Glomerular visceral epithelial cell (primary cell): Measurements from ENCODE around the gene ZBTB4.

Experiments used
- DNase-seq: peaks from one replicate; pipeline ENCODE4 v3.0.0-alpha.2; 2016; ENCODE audit errors: extremely low spot score

ZBTB4 gene

DNA sequence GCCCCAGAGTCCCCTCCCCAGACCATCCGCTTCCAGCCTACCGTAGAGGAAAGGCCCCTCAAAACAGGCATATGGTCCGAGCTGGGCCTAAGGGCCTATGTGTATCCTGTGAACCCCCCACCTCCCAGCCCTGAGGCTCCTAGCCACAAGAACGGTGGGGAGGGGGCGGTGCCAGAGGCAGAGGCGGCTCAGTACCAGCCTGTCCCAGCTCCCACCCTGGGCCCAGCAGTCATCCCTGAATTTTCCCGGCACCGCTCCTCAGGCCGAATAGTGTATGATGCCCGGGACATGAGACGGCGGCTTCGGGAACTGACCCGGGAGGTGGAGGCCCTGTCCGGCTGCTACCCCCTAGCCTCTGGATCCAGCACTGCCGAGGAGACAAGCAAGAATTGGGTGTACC is 58.2 kb downstream of the ZBTB4 start:
- DNase-seq, result no peak

DNA sequence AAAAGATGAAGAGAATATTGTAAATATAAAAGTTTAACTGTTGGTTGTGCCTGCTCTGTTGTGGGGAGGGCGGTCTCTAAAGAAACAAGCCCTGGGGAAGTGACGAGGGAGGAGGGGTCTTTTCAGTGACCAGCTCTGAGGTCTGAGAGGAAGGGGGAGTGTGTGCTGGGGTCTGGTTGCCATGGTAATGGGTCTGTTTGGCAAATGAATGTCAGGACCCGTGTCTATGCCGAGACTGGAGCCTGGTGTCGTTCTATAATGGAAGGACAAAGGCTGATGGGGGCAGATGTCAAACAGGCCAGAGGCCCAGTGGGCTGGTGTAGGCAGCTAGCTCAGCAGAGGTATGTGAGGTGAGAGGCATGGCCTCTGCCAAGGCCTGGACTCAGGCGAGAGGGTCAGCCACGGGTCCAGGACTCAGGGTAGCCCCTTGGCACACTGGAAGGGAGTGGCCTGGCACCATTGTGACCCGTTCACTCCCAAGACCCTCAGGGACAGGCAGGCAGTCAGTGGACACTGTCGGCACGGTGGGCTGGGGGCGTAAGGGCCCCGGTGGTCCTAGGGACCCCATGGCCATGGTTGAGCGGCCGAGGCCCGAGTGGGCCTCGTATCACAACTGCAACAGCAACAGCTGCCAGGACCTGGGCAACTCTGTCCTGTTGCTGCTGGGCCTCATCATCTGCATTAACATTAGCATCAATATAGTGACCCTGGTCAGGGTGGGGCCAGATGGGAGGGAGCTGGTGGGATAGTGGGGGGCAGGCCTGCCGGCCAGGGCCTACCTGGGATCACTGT is 59.4 kb downstream of the ZBTB4 start, which contains the start of gene SPEM1:
Gene SPEM1, plus strand, starts transcription at position 506 of the 792 bp plus-strand sequence. Its CDS starts 61 bp downstream, at position 567.
- DNase-seq, result no peak

DNA sequence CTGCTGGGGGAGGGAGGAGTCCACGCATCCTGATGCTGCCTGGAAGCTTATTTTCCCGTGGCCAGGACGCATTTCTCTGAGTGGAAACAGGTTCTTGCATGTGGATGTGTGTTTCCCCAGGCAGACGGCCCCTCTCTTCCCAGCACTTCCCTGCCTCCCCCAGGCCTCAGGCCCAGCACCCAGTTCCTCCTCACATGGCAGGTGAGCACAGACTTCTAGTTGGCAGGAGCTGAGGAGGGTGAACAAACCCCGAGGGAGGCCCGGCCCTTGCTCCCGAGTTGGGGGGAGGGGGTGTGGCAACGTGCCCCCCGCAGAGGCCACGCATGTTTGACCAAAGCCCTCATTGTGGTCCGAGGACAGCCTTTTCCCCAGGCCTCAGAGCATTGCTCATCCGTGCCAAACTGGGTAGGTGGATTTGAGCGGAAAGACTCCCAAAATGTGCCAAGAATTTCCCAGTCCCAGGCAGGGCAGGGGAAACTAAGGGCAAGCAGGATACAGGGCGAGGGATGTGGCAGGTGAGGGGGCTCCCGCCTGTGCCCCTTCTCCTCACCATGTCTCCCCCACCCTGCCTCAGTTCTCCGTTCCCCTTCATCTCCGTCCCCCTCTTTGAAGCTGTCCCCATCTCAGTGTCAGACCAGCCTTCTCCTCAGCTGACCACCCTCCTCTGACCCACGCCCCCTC is 60.8 kb downstream of the ZBTB4 start:
- DNase-seq, result no peak

DNA sequence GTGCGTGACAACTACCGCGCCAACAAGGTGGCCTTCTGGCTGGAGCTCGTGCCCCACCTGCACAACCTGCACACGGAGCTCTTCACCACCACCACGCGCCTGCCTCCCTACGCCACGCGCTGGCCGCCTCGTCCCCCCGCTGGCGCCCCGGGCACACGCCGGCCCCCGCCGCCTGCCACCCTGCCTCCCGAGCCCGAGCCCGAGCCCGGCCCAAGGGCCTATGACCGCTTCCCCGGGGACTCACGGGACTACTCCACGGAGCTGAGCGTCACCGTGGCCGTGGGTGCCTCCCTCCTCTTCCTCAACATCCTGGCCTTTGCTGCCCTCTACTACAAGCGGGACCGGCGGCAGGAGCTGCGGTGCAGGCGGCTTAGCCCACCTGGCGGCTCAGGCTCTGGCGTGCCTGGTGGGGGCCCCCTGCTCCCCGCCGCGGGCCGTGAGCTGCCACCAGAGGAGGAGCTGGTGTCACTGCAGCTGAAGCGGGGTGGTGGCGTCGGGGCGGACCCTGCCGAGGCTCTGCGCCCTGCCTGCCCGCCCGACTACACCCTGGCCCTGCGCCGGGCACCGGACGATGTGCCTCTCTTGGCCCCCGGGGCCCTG is 62.3 kb downstream of the ZBTB4 start:
- no peak for DNase-seq

DNA sequence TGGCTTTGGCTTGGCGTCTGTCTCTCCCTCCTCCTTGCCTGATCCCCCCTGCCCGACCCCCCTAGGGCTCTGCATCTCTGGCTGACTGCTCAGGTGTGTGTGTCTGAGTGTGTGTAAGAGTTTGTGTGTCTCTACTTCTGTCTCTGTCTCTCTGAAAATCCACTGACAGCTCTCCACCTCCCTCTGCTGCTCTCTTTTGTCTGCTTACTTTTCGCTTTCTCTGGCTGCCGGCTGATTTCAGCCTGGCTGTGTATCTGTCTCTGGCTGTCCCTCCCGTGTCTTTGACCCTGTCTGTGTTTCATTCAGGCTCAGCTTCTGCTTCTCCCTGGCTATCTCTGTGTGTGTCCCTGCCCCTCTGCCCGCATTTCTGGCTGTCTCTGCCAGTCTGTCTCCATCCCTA is 63.1 kb downstream of the ZBTB4 start:
- no peak for DNase-seq

DNA sequence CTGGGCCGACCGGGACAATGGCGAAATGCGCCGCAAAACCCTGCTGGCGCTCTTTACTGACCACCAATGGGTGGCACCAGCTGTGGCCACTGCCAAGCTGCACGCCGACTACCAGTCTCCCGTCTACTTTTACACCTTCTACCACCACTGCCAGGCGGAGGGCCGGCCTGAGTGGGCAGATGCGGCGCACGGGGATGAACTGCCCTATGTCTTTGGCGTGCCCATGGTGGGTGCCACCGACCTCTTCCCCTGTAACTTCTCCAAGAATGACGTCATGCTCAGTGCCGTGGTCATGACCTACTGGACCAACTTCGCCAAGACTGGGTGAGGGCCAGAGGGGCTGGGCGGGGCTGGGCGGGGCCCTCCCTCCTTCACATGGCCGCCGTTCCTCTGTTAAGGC is 63.6 kb downstream of the ZBTB4 start:
- DNase-seq, result no peak

DNA sequence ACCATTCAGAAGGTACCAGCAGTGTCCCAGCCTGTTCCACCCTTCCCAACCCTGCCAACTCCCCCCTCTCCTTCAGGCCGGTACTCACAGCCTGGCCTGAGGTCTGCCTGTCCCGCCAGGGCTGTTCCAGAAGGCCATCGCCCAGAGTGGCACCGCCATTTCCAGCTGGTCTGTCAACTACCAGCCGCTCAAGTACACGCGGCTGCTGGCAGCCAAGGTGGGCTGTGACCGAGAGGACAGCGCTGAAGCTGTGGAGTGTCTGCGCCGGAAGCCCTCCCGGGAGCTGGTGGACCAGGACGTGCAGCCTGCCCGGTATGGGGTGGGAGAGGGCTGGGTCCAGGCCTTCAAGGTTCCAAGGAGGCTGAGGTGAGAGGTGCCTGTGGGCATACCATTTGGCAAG is 64.6 kb downstream of the ZBTB4 start:
- no peak for DNase-seq

DNA sequence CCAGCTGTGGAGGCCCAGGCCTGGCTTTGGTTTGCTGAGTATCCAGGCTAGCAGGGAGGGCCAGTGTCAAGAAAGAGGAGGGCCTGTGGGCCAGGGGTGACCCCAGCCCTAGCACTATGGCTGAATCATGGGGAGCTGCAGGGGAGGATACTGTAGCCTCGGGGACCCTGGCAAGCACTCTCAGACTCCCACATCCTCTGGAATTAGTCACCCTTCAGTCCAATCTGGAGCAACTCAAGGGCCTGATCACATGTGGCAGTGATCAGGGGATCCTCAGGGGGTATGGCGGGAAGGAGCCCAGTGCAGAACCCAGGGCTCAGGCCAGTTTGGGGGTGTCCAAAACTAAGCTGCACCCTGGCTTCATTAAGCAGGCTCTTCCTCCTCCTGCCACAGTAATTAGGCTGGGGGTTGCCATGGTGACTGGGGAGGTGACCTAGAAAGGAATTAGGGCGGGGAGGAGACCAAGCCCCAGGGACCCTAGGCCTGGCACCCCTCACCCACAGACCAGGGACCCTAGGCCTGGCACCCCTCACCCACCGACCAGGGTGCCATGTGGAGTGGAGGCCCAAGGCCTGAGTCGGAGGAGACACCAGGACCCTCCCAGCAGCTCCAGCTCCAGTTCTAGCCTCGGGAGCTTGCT is 66.0 kb downstream of the ZBTB4 start:
- no peak for DNase-seq

DNA sequence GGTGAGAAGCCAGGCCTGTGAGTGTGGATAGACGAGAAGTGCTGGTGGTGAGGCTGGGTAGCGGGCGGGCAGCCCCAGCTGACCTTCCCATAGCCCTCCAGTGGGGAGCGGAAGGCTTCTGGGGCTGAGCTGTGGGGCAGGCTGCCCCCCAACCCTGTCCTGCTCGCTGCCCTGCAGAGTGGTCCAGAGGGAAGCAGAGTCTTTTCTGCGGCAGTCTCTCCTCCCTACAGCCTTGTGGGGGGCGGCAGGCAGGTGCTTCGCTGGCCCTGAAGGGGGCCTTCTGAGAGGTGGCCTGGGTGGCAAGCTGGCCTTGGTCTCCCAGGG is 68.0 kb downstream of the ZBTB4 start:
- DNase-seq, result no peak

DNA sequence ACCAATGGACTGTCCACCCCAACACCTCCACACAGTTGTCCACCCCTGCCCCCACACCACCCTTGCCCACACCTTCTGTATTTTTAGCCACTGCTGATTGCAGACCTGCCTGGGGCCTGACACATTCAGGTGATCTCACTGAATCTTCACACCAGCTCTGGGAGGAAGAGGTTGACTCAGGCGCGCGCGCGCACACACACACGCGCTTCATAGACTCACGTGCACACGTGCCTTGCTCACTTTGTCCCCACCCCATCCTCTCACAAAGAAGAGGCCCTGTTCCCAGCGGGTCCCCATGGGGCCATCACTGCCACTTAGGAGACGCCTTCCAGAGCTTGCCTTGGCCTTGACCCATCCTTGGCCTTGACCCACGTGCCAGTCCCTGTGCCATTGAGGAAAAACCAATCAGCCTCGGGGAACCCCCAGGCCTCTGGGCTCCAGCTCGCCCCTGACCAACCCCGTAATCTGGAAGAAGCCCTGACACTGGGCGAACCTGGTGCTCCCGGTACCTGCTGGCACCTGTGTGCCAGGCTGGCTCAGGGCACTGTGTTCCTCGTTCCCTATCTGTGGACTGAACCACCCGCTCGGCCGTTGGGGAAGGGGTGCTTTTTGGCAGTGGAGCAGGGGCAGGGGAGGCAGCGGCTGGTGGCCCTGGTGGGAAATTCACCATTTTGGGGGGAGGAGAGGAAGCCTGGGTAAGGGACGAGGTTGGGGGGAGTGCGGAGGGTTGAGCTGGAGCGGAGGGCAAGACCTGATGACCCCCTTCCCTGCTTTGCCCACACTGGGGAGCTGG is 68.6 kb downstream of the ZBTB4 start:
- DNase-seq, result no peak

DNA sequence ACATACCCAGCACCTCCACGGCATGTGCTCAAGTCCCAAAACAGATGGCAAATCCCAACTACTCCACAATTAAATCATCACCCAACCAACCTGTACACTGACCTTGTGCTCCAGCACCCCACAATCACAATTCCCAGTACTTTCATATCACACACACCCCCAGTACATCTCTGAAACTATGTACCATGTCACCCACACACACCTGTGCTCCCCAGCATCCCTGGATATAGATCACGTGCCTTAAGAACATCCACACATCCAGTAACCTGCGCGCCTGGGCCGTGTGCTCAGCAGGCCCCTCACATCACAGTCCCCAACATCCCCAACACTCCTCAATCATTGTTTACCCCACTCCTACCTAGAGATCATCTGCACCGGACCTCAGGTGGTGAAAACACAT is 69.7 kb downstream of the ZBTB4 start:
- no peak for DNase-seq
